A549 treated with AZD9567 at 1 μM for 4 hours (cell line): Measurements from ENCODE around the gene QPCT. TPM values are rescaled to one million over a fixed set of nuclear protein-coding genes. Genes with fewer than 3 reads are reported as not detected.

Experiments
- total RNA-seq: library from RNA; stranded (reverse); fragments of 200-300 nt; extraction: Qiagen RNA extraction; gene quantifications from 5 replicates; pipeline ENCODE4 v1.2.3, GENCODE V29; 2022; ENCODE audit not compliant: insufficient read depth

QPCT gene
- 18.5 to 25.7 TPM (median 19.1 TPM) in 5 replicates for total RNA-seq

DNA sequence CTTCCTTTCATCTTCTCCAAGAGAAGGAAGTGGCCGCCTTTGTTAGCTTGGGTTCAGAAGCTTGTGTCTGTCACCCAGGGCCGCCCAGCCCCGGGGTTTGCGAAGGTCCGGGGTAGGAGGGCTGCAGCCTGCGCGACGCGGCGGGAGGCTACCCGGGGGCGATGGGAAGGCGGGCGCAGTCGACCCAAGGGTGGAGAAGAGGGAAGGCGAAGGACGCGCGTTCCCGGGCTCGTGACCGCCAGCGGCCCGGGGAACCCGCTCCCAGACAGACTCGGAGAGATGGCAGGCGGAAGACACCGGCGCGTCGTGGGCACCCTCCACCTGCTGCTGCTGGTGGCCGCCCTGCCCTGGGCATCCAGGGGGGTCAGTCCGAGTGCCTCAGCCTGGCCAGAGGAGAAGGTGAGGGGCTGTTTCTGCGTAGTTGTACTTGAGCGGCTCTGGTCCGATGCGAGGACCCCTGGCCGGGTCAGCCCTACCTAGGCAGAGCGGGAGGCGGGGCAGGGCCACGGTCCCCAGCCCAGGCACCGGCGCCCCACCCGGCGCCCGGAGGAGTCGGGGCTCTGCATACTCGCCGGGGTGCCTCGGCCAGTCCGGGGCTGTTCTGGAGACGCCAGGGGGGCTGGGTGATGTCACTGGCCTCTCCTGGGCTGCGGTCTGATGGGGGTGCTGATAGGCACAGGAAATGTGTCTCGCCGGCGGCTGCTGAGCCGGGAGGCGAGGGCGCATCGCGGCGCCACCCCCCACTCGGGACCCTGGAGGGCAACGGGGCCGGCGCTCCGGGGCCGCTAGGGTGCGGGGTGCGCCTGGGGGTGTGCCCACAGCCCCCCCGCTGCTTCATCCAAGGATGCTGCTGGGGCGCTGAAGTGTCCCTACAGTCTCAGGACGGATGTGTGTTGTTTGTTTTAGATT is at the start of gene QPCT:
Gene QPCT (plus strand): TSS at position 178 of the 909 bp plus-strand sequence. CDS start 102 bp downstream, at position 280.

GRCh38 chr2:37324786-37325624 is 19.4 kb upstream of the QPCT start, which contains the start of gene PRKD3:
Gene PRKD3 (minus strand): TSS chr2:37324833. CDS start chr2:37316524, 8,309 bp downstream.

Other genes starting within 250 kb of the QPCT start
- gene EIF2AK2, start 187.7 kb upstream of the QPCT start, total RNA-seq, result 16.8 to 24.2 TPM (median 23.0 TPM) in 5 replicates
- not detected in 5 replicates for gene SULT6B1, start 156.0 kb upstream of the QPCT start, total RNA-seq
- 37.4 to 45.6 TPM (median 37.8 TPM) in 5 replicates for gene CEBPZOS, start 148.1 kb upstream of the QPCT start, total RNA-seq
- 72.4 to 88.0 TPM (median 74.1 TPM) in 5 replicates for gene CEBPZ, start 113.0 kb upstream of the QPCT start, total RNA-seq
- gene NDUFAF7, start 113.0 kb upstream of the QPCT start, total RNA-seq, result 16.7 to 27.2 TPM (median 19.0 TPM) in 5 replicates
- 8.4 to 13.4 TPM (median 12.8 TPM) in 5 replicates for gene PRKD3, start 19.8 kb upstream of the QPCT start, total RNA-seq